ENCODE measurements around the gene GCDH.
A peak's percentile ranks its signal among the peaks of the same experiment; 100 is the strongest.

Gene GCDH

DNA sequence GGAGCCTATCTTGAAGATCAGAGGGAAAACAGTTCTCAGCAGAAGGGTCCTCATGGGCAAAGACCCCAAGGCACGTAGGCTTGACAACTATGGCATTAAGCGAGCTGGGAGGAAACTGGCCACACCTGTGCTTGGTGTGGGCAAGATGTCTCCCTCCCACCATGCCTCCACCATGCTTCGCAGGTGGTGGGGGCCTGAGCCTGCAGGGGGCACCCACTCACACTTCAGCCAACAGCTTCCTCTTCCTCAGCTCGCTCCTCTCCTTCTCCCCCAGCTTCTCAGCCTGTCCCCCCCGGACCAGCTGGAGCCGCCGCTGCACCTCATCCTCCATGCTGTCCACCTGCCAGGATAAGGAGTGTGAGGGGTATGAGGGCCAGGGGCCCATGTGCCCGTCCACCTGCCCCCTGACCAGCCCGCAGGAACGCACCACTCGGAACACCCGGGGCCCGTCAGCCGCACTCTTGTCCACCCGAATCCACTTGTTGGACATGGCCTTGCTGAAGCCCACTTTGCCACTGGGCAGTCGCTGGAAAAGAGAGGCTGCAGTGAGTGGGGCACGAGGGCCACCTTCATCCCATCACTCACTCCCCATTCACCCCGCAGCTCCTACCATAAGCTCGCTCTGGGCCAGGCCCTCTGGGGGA is 39.2 kb downstream of the GCDH start:
- Histone ChIP-seq H3K27ac (no peak overlapping the region), H3K9me3 (replicated peaks in 1 of 11) (no peaks in the 10 kb centered on the region), H4K20me1 (peaks cover 8 to 51% (median 35%) of the 10 kb centered on the region in 11 experiments; a peak in 15 of 22 replicates), H3K36me3 (peaks cover 61 to 75% (median 68%) of the 10 kb centered on the region in 11 experiments), H3K4me3 (no peak overlapping the region), H3K9ac (peak overlapping the region in 1 of 11 experiments; percentile 13; a peak in 2 of 22 replicates), H3K4me2 (no peak overlapping the region), H3K4me1 (peaks cover 17 to 35% (median 26%) of the 10 kb centered on the region in 10 experiments), H3K27me3 (no peaks in the 10 kb centered on the region)
- TF ChIP-seq Cebpa-rat (IDR thresholded peaks at IDR 0.05), result no peak

DNA sequence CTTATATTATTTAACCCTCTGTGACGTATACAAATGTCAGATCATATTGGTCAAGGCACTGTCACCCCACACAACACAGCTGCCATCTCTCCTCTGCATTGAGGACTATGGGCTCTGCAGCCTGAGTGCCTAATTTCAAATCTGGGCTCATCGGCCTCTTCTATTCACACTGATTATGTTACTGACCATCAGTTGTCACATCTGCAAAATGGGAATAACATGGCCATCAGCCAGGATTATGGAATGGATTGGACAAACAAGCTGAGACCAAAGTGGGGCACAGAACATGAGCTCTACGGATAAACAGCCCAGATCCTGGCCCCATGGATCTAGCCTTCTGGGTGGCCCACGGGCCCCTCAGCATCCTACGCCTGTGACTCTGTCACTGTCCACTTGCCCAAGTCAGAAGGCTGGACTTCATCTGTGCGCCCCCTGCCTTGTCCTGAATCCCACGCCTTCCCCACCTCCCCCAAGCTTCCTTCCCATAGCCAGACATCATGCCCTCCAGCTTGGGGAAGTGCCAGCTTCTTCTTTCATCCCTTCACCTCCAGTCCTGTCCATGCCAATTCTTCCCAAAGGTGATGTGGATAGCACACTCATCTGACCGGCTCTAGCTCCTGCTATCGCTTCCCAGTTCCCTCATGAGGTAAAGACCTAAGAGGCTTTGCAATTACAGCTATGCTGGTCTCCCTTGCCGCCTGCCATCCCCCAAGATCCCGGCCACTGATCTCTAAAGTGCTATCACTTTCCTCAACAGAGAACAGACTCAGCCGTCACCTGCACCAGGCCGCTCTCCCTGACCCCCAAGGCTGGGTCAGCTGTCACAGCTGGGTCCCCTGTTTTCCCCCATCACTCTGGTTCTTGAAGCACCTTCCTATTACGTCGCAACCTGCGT is 41.7 kb downstream of the GCDH start:
- no peaks in the 10 kb centered on the region for H3K9me3 ChIP-seq (replicated peaks in 1 of 11)
- H3K9ac ChIP-seq, result peak overlapping the region; percentile 85 to 97 (median 94)
- H3K27ac ChIP-seq, result peak overlapping the region; percentile 71 to 96 (median 92)
- H3K27me3 ChIP-seq, result no peaks in the 10 kb centered on the region
- peaks cover 36 to 54% (median 44%) of the 10 kb centered on the region in 10 experiments for H3K4me1 ChIP-seq
- H3K4me2 ChIP-seq, result peak overlapping the region; percentile 86 to 99 (median 97)
- H4K20me1 ChIP-seq, result peaks cover 8 to 42% (median 35%) of the 10 kb centered on the region in 11 experiments; a peak in 15 of 22 replicates
- H3K4me3 ChIP-seq, result peak overlapping the region; percentile 86 to 99 (median 96)
- H3K36me3 ChIP-seq, result peaks cover 36 to 50% (median 43%) of the 10 kb centered on the region in 11 experiments
- TF ChIP-seq Cebpa-rat (IDR thresholded peaks at IDR 0.05), result no peak

GRCh38 chr19:12933287-12934072 is 42.5 kb downstream of the GCDH start, which contains the start of gene FARSA:
TSS of gene FARSA (minus strand) at chr19:12933711. CDS start at chr19:12933696, 15 bp downstream.
- Histone ChIP-seq H3K4me2 (peak within 1 kb of the TSS; percentile 86 to 99 (median 97)), H3K4me1 (peaks cover 39 to 58% (median 48%) of the 10 kb centered on the region in 10 experiments), H3K36me3 (peaks cover 27 to 41% (median 35%) of the 10 kb centered on the region in 11 experiments), H4K20me1 (peaks cover 8 to 38% (median 33%) of the 10 kb centered on the region in 11 experiments; a peak in 15 of 22 replicates), H3K9me3 (replicated peaks in 1 of 11) (no peaks in the 10 kb centered on the region), H3K27me3 (no peaks in the 10 kb centered on the region), H3K4me3 (peak within 1 kb of the TSS; percentile 86 to 99 (median 96)), H3K9ac (peak within 1 kb of the TSS; percentile 85 to 97 (median 94)), H3K27ac (peak within 1 kb of the TSS; percentile 71 to 96 (median 92))
- TF ChIP-seq Cebpa-rat (IDR thresholded peaks at IDR 0.05), result no peak

- no peak for TF ChIP-seq Cebpa-rat (IDR thresholded peaks at IDR 0.05)
- Histone ChIP-seq H3K9ac (no peak overlapping the region), H3K4me2 (no peak overlapping the region), H3K27ac (no peak overlapping the region), H3K4me3 (no peak overlapping the region), H3K36me3 (peaks cover 23 to 36% (median 31%) of the 10 kb centered on the region in 11 experiments), H4K20me1 (peaks cover 24 to 46% (median 42%) of the 10 kb centered on the region in 11 experiments), H3K4me1 (peaks cover 44 to 62% (median 53%) of the 10 kb centered on the region in 10 experiments), H3K27me3 (no peaks in the 10 kb centered on the region), H3K9me3 (replicated peaks in 1 of 11) (no peaks in the 10 kb centered on the region)
Observed at GRCh38 chr19:12935071-12935470, 44.1 kb downstream of the GCDH start.

GRCh38 chr19:12936582-12936981 is 45.6 kb downstream of the GCDH start:
- H3K36me3 ChIP-seq, result peaks cover 26 to 36% (median 31%) of the 10 kb centered on the region in 11 experiments
- peaks cover 55 to 66% (median 61%) of the 10 kb centered on the region in 10 experiments for H3K4me1 ChIP-seq
- H3K27me3 ChIP-seq, result no peaks in the 10 kb centered on the region
- peak overlapping the region; percentile 88 to 100 (median 98); a peak in 21 of 22 replicates for H3K9ac ChIP-seq
- H3K4me2 ChIP-seq, result peak overlapping the region; percentile 78 to 99 (median 92)
- H3K27ac ChIP-seq, result peak overlapping the region; percentile 82 to 99 (median 97); a peak in 21 of 22 replicates
- no peaks in the 10 kb centered on the region for H3K9me3 ChIP-seq (replicated peaks in 1 of 11)
- H4K20me1 ChIP-seq, result peaks cover 33 to 46% (median 42%) of the 10 kb centered on the region in 11 experiments
- no peak for TF ChIP-seq Cebpa-rat (IDR thresholded peaks at IDR 0.05)
- peak overlapping the region in 9 of 10 experiments; percentile 84 to 100 (median 98); a peak in 16 of 20 replicates for H3K4me3 ChIP-seq

DNA sequence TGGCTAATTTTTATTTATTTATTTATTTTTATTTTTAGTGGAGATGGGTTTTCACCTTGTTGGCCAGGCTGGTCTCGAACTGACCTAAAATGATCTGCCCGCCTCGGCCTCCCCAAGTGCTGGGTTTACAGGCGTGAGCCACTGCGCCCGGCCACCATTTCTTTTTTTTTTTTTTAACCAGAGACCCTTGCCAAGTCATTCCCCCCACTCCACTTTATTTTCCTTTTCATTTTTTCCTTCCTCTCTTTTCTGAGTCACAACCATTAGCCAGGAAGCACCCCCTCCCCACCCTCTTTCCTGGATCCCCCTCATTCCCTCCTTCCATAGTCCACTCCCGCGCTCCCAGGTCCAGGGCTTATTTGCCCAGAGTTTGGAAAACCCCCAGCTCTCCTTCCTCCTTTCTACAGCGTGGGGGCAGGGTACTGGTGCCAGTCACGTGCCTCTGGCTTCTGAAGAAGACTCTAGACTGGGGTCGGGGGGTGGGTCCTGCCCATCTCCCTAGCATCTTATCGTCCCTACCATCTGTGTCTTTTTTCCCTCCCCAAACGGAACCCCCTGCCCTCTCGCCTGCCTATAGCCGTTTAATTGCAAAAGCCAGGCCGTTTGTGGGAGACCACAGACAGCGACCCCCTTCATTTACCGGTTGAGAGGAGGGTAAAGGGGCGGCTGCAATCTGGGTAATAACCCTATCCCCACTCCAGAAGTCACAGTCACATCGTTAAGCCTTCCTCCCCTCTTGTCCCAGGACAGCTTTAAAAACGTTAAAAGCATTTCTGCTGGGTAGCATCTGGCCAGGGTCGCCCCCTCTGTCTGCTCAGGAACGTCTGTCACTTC is 46.4 kb downstream of the GCDH start:
- Histone ChIP-seq H3K27me3 (no peaks in the 10 kb centered on the region), H3K4me1 (peaks cover 55 to 65% (median 61%) of the 10 kb centered on the region in 10 experiments), H4K20me1 (peaks cover 38 to 46% (median 44%) of the 10 kb centered on the region in 11 experiments), H3K27ac (peak overlapping the region; percentile 82 to 99 (median 97)), H3K36me3 (peaks cover 33 to 36% (median 34%) of the 10 kb centered on the region in 11 experiments), H3K4me3 (peak overlapping the region; percentile 84 to 100 (median 97)), H3K9ac (peak overlapping the region; percentile 88 to 100 (median 98)), H3K4me2 (peak overlapping the region; percentile 78 to 99 (median 92)), H3K9me3 (replicated peaks in 1 of 11) (no peaks in the 10 kb centered on the region)
- peak in 2 of 11 experiments; percentile 25 to 51; a peak in 1 of 22 replicates for TF ChIP-seq Cebpa-rat (IDR thresholded peaks at IDR 0.05)

DNA sequence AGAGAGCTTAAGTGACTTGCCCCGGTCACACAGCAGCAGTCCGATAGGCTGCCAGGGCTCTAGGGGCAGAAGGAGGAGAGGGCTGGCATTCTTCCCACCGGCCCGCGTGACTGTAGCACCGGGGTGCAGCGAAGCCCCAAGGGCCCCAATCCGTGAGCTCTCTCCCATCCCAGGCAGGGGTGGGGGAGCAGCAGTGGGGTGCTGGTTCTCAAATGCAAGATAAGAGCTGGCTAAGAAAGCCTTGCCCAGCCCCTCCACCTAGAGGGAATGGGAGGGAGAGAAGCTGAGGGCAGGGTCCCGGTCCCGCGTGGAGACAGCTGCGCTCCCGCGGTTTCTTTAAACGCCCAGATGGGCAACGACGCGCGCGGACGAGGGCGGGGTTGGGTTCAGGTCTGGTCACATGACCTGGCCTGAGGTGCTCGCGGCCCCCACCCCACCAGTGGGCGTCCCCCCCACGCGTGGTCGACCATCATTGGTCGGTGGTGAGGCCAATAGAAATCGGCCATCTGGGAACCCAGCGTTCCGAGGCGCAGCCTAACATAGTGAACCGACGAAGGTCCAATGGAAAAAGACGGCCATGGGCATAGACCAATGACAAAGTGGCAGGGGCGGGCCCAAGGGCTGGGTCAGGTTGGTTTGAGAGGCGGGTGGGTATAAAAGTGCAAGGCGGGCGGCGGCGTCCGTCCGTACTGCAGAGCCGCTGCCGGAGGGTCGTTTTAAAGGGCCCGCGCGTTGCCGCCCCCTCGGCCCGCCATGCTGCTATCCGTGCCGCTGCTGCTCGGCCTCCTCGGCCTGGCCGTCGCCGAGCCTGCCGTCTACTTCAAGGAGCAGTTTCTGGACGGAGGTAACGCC is 47.2 kb downstream of the GCDH start, which contains the start of gene CALR:
Gene CALR, plus strand, starts transcription at position 683 of the 852 bp plus-strand sequence. Its CDS starts 71 bp downstream, at position 754.
- peak within 1 kb of the TSS; percentile 92 to 99 (median 97) for H3K27ac ChIP-seq
- peaks cover 60 to 69% (median 65%) of the 10 kb centered on the region in 10 experiments for H3K4me1 ChIP-seq
- H3K27me3 ChIP-seq, result no peaks in the 10 kb centered on the region

More for the DNA sequence above, 47.2 kb downstream of the GCDH start, which contains the start of gene CALR:
- peak within 1 kb of the TSS; percentile 92 to 99 (median 97) for H3K4me2 ChIP-seq
- peak within 1 kb of the TSS; percentile 84 to 100 (median 97) for H3K4me3 ChIP-seq
- peaks cover 41 to 44% (median 43%) of the 10 kb centered on the region in 11 experiments for H3K36me3 ChIP-seq
- TF ChIP-seq Cebpa-rat (IDR thresholded peaks at IDR 0.05), result no peak
- no peaks in the 10 kb centered on the region for H3K9me3 ChIP-seq (replicated peaks in 1 of 11)
- peak within 1 kb of the TSS; percentile 96 to 100 (median 99) for H3K9ac ChIP-seq
- peaks cover 44 to 47% (median 47%) of the 10 kb centered on the region in 11 experiments for H4K20me1 ChIP-seq

Data from BLaER1 treated with 17β-estradiol and CSF1 and Interleukin-3, amounts not matched to agents 10 nM and 100 nM (cell line).